ENCODE data around the gene ILK.

Gene ILK

GRCh38 chr11:6568191-6568918, 35.2 kb upstream of the ILK start:
- ATAC-seq: no peak
- Mint-ChIP-seq H3K9me3 (no peaks in the 10 kb centered on the region), H3K4me1 (peaks cover 9% of the 10 kb centered on the region), H3K27ac (no peak overlapping the region), H3K4me3 (no peak overlapping the region), H3K27me3 (no peaks in the 10 kb centered on the region), H3K36me3 (peaks cover 53% of the 10 kb centered on the region)

DNA sequence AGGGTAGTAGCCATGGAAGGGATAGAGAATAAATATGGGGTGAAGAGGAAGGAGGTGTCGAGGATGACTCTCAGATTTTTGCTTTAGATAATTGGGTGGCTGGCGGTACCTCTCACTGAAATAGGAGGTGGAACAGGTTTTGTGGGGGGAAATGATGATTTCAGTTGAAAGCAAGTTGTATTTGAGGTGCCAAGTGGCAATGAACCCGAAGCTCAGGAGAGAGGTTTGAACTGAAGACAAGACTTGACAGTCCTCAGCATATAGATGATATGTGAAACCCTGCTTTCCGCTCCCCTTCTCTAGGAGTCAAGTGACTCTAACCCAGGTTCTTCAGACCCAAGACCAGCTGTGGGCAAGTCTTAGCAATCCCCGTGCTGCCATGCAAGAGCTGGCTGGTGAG, 33.9 kb upstream of the ILK start:
- no peak for ATAC-seq
- Mint-ChIP-seq H3K27ac (no peak overlapping the region), H3K4me1 (peaks cover 9% of the 10 kb centered on the region), H3K27me3 (no peaks in the 10 kb centered on the region), H3K36me3 (peaks cover 51% of the 10 kb centered on the region), H3K9me3 (no peaks in the 10 kb centered on the region), H3K4me3 (no peak overlapping the region)

- Mint-ChIP-seq H3K27ac (no peak overlapping the region), H3K4me1 (peaks cover 5% of the 10 kb centered on the region), H3K27me3 (no peaks in the 10 kb centered on the region), H3K36me3 (peaks cover 50% of the 10 kb centered on the region), H3K9me3 (no peaks in the 10 kb centered on the region), H3K4me3 (no peak overlapping the region)
- ATAC-seq: no peak
Measured at GRCh38 chr11:6570691-6571427, 32.7 kb upstream of the ILK start.

GRCh38 chr11:6571434-6572008, 32.1 kb upstream of the ILK start:
- peaks cover 5% of the 10 kb centered on the region for H3K4me1 Mint-ChIP-seq
- ATAC-seq: no peak

DNA sequence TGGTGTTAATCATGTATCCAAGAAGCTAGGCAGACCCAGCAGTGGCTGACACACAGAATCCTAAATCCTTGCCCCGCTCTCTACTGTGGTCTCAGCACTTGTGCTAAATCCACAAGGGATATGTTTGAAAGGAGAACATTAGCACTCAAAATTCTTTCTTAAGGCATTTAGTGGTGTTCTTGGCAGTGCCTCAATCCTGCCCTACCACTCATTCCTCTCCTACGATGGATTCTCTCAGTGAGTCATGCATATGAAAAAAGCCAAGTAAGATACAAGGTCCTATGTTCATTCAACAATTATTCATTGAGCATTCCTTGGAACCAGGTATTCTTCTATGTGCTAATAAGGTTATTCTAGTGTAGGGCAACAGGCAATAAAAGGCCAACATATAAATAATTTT, 31.4 kb upstream of the ILK start:
- peaks cover 5% of the 10 kb centered on the region for H3K4me1 Mint-ChIP-seq
- H3K27ac Mint-ChIP-seq: no peak overlapping the region
- H3K4me3 Mint-ChIP-seq: no peak overlapping the region
- no peaks in the 10 kb centered on the region for H3K27me3 Mint-ChIP-seq
- no peak for ATAC-seq
- H3K9me3 Mint-ChIP-seq: no peaks in the 10 kb centered on the region
- H3K36me3 Mint-ChIP-seq: peaks cover 53% of the 10 kb centered on the region

More at GRCh38 chr11:6571434-6572008, 32.1 kb upstream of the ILK start:
- H3K36me3 Mint-ChIP-seq: peaks cover 53% of the 10 kb centered on the region
- H3K27me3 Mint-ChIP-seq: no peaks in the 10 kb centered on the region
- no peak overlapping the region for H3K27ac Mint-ChIP-seq
- H3K4me3 Mint-ChIP-seq: no peak overlapping the region
- no peaks in the 10 kb centered on the region for H3K9me3 Mint-ChIP-seq

DNA sequence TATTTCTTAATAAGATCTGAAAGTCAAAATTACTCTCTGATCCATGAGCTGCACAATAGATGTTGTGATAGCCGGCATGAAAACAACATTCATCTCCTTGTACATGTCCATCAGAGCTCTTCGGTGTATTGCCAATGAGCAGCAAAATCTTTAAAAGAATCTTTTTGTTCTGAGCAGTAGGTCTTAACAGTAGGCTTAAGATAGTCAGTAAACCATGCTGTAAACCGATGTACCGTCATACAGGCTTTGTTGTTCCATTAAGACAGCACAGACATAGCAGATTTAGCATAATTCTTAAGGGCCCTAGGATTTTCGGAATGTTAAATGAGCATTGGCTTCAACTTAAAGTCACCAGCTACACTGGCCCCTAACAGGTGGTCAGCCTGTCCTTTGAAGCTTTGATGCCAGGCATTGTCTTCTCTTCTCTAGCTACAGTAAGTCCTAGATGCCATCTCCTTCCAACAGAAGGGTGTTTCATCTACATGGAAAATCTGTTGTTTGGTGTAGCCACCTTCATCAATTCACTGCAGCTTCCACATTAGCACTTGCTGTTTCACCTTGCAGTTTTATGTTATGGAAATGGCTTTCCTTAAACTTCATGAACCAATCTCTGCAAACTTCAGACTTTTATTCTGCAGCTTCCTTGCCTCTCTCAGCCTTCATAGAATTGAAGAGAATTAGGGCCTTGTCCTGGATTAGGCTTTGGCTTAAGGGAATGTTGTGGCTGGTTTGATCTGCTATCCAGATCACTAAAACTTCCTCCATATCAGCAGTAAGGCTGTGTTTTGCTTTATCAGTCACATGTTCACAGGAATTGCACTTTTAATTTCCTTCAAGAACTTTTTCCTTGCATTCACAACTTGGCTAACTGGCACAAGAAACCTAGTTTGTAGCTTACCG, 28.5 kb upstream of the ILK start:
- Mint-ChIP-seq H3K36me3 (peaks cover 47% of the 10 kb centered on the region), H3K4me3 (no peak overlapping the region), H3K27ac (no peak overlapping the region), H3K9me3 (no peaks in the 10 kb centered on the region), H3K27me3 (no peaks in the 10 kb centered on the region), H3K4me1 (peaks cover 6% of the 10 kb centered on the region)
- no peak for ATAC-seq

DNA sequence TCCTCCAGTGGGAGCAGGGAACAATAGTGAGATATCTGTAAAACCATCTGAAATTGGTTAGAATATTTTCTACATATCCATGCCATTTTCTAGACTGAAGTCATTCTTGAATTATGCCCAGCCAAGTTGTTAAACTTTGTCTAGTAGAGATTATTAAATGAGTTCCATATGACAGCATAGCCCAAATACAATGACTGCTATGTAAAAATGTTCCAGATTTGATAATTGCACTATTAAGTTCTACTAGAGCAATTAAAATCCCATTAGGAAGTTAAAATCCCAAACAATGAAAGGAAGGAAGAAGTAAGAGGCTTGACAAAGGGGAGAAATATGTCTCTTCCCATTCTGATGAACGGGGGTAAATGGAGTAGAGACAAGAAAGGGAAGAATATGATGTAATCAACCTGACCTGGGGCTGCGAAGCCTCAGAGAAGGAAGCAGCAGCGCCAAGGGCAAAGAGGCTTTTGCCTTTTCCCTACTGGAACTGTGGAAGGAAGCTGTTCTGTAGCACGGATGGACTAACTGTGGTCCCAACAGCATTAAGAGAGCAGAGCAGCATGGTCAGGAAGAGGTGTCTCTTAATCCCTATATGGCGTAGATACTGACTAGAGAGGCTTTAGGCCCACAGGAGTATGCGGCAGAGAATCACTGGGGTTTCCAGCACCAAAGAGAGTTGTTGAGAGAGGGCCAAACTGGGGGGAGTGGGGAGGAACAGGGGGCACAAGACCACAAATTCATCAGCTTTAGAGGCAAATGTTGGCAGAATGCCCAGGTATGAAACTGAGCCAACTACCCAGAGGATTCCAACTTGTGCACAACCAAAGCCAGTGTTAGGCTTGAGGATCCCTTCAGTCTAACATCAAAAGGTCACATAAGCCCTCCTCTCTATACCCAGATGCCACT, 26.9 kb upstream of the ILK start:
- Mint-ChIP-seq H3K4me3 (no peak overlapping the region), H3K27ac (no peak overlapping the region), H3K9me3 (no peaks in the 10 kb centered on the region), H3K27me3 (no peaks in the 10 kb centered on the region), H3K4me1 (peaks cover 6% of the 10 kb centered on the region), H3K36me3 (peaks cover 51% of the 10 kb centered on the region)
- ATAC-seq: no peak

GRCh38 chr11:6578134-6578533, 25.4 kb upstream of the ILK start:
- peaks cover 7% of the 10 kb centered on the region for H3K9me3 Mint-ChIP-seq
- peaks cover 52% of the 10 kb centered on the region for H3K36me3 Mint-ChIP-seq
- no peaks in the 10 kb centered on the region for H3K27me3 Mint-ChIP-seq
- H3K27ac Mint-ChIP-seq: no peak overlapping the region
- peaks cover 12% of the 10 kb centered on the region for H3K4me1 Mint-ChIP-seq
- ATAC-seq: no peak
- no peak overlapping the region for H3K4me3 Mint-ChIP-seq

DNA sequence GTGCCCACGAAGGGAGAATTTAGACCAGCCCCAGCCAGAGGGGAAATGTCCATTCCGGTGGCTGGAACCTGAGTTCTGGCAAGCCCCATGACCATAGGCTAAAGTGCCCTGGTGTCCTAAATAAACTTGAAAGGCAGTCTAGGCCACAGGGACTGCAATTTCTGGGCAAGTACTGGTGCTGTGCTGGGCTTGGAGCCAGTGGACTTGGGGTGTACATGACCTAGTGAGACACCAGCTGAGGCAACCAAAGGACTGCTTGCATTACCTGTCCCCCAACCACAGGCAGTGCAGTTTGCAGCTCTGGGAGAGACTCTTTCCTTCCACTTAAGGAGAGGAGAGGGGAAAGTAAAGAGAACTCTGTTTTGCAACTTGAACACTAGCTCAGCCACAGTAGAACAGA, 23.9 kb upstream of the ILK start:
- ATAC-seq: no peak
- no peak overlapping the region for H3K4me3 Mint-ChIP-seq
- H3K4me1 Mint-ChIP-seq: peaks cover 12% of the 10 kb centered on the region
- H3K9me3 Mint-ChIP-seq: peaks cover 15% of the 10 kb centered on the region
- H3K27me3 Mint-ChIP-seq: no peaks in the 10 kb centered on the region
- H3K36me3 Mint-ChIP-seq: peaks cover 61% of the 10 kb centered on the region
- no peak overlapping the region for H3K27ac Mint-ChIP-seq

- Mint-ChIP-seq H3K36me3 (peaks cover 82% of the 10 kb centered on the region), H3K27ac (no peak overlapping the region), H3K9me3 (peaks cover 16% of the 10 kb centered on the region), H3K27me3 (no peaks in the 10 kb centered on the region), H3K4me3 (no peak overlapping the region), H3K4me1 (peaks cover 6% of the 10 kb centered on the region)
- ATAC-seq: no peak
Measured at GRCh38 chr11:6583584-6583983, 20.0 kb upstream of the ILK start.

GRCh38 chr11:6584528-6584927, 19.0 kb upstream of the ILK start:
- peaks cover 16% of the 10 kb centered on the region for H3K9me3 Mint-ChIP-seq
- ATAC-seq: no peak
- peaks cover 5% of the 10 kb centered on the region for H3K4me1 Mint-ChIP-seq
- H3K36me3 Mint-ChIP-seq: peaks cover 81% of the 10 kb centered on the region
- no peak overlapping the region for H3K4me3 Mint-ChIP-seq
- H3K27me3 Mint-ChIP-seq: no peaks in the 10 kb centered on the region
- H3K27ac Mint-ChIP-seq: no peak overlapping the region

- Mint-ChIP-seq H3K36me3 (peaks cover 75% of the 10 kb centered on the region), H3K27ac (no peak overlapping the region), H3K9me3 (peaks cover 16% of the 10 kb centered on the region), H3K27me3 (no peaks in the 10 kb centered on the region), H3K4me1 (peaks cover 5% of the 10 kb centered on the region), H3K4me3 (no peak overlapping the region)
- no peak for ATAC-seq
Measured at GRCh38 chr11:6586434-6587359, 16.9 kb upstream of the ILK start.

- H3K36me3 Mint-ChIP-seq: peaks cover 75% of the 10 kb centered on the region
- no peak for ATAC-seq
- H3K27ac Mint-ChIP-seq: no peak overlapping the region
- no peaks in the 10 kb centered on the region for H3K4me1 Mint-ChIP-seq
- no peaks in the 10 kb centered on the region for H3K27me3 Mint-ChIP-seq
- H3K4me3 Mint-ChIP-seq: no peak overlapping the region
- H3K9me3 Mint-ChIP-seq: peaks cover 13% of the 10 kb centered on the region
Measured at GRCh38 chr11:6587360-6587953, 16.1 kb upstream of the ILK start.
